ENCODE measurements around the gene MCRIP2. TPM values are rescaled to one million over a fixed set of nuclear protein-coding genes. Genes with fewer than 3 reads are reported as not detected.

Gene MCRIP2
- total RNA-seq, 2 experiments from 2014 or later: 20.3 to 22.8 TPM

GRCh38 chr16:674968-675883 lies 33.6 kb downstream of the MCRIP2 start, which contains the start of gene RHBDL1:
Gene RHBDL1 (plus strand): TSS chr16:675671. CDS start chr16:675791, 120 bp downstream.
- no peak within 1 kb of the TSS for H3K27ac Mint-ChIP-seq
- H3K27me3 Mint-ChIP-seq: no peaks in the 10 kb centered on the region
- peaks cover 10% of the 10 kb centered on the region for H3K36me3 Mint-ChIP-seq (ENCODE audit: low read depth)
- H3K9me3 Mint-ChIP-seq: no peaks in the 10 kb centered on the region
- peaks cover 20% of the 10 kb centered on the region for H3K4me1 Mint-ChIP-seq
- no peak within 1 kb of the TSS for H3K4me3 Mint-ChIP-seq
- no peak for DNase-seq
- POLR2A ChIA-PET: interaction anchor here (1.0 to 2.9 kb wide), 7 partner anchors 8 to 26 kb away, joined by 4 to 18 read pairs (median 7); partner anchors contain the start of genes JMJD8, RHOT2, WDR24 and WDR90
- CTCF ChIA-PET: interaction anchor here (1.0 to 1.7 kb wide), 3 partner anchors 7 to 28 kb away, joined by 3 to 4 read pairs (median 4); partner anchors contain the start of genes RHOT2 and WDR24

GRCh38 chr16:675884-676564 lies 34.4 kb downstream of the MCRIP2 start:
- DNase-seq: no peak
- H3K4me1 Mint-ChIP-seq: peaks cover 22% of the 10 kb centered on the region
- no peak overlapping the region for H3K27ac Mint-ChIP-seq
- ChIA-PET CTCF (interaction anchor here (0.6 to 1.7 kb wide), 4 partner anchors 8 to 1374 kb away, joined by 3 to 5 read pairs (median 4); partner anchors contain the start of genes RHOT2 and WDR24), POLR2A (interaction anchor here (1.0 to 2.9 kb wide), 7 partner anchors 8 to 27 kb away, joined by 4 to 18 read pairs (median 7); partner anchors contain the start of genes JMJD8, RHOT2, WDR24 and WDR90)
- no peak overlapping the region for H3K4me3 Mint-ChIP-seq
- peaks cover 10% of the 10 kb centered on the region for H3K36me3 Mint-ChIP-seq (ENCODE audit: low read depth)
- H3K9me3 Mint-ChIP-seq: no peaks in the 10 kb centered on the region
- H3K27me3 Mint-ChIP-seq: no peaks in the 10 kb centered on the region

- H3K9me3 Mint-ChIP-seq: no peaks in the 10 kb centered on the region
- H3K36me3 Mint-ChIP-seq (ENCODE audit: low read depth): peaks cover 10% of the 10 kb centered on the region
- DNase-seq: no peak
- POLR2A ChIA-PET: interaction anchor here (1.0 to 2.9 kb wide), 5 partner anchors 8 to 19 kb away, joined by 4 to 18 read pairs (median 9); partner anchors contain the start of genes JMJD8, RHOT2 and WDR24
- CTCF ChIA-PET: interaction anchor here (0.6 to 1.7 kb wide), 2 partner anchors 9 to 1374 kb away, joined by 4 to 5 read pairs; partner anchors contain the start of gene RHOT2
- no peak overlapping the region for H3K4me3 Mint-ChIP-seq
- H3K27me3 Mint-ChIP-seq: no peaks in the 10 kb centered on the region
- no peak overlapping the region for H3K27ac Mint-ChIP-seq
- H3K4me1 Mint-ChIP-seq: peaks cover 27% of the 10 kb centered on the region
Observed at GRCh38 chr16:676565-676902, 34.9 kb downstream of the MCRIP2 start.

- Mint-ChIP-seq H3K4me1 (peaks cover 30% of the 10 kb centered on the region), H3K4me3 (no peak overlapping the region), H3K36me3 (ENCODE audit: low read depth) (peaks cover 13% of the 10 kb centered on the region), H3K27ac (no peak overlapping the region), H3K9me3 (no peaks in the 10 kb centered on the region), H3K27me3 (no peaks in the 10 kb centered on the region)
- peak; percentile 45 for DNase-seq
- CTCF ChIA-PET: interaction anchor here (0.6 to 1.7 kb wide), 2 partner anchors 9 to 1373 kb away, joined by 4 to 5 read pairs; partner anchors contain the start of gene RHOT2
- POLR2A ChIA-PET: interaction anchor here (0.6 to 2.9 kb wide), 3 partner anchors 14 to 908 kb away, joined by 3 to 18 read pairs (median 7); partner anchors contain the start of gene WDR24
Observed at GRCh38 chr16:676913-677312, 35.3 kb downstream of the MCRIP2 start.

- Mint-ChIP-seq H3K4me3 (no peak overlapping the region), H3K9me3 (no peaks in the 10 kb centered on the region), H3K36me3 (ENCODE audit: low read depth) (peaks cover 17% of the 10 kb centered on the region), H3K27ac (no peak overlapping the region), H3K4me1 (peaks cover 36% of the 10 kb centered on the region), H3K27me3 (no peaks in the 10 kb centered on the region)
- ChIA-PET POLR2A (interaction anchor here (0.6 to 4.9 kb wide), 5 partner anchors 8 to 907 kb away, joined by 3 to 35 read pairs (median 18); partner anchors contain the start of genes RHOT2 and WDR24), CTCF (no interaction called here)
- no peak for DNase-seq
Observed at GRCh38 chr16:677316-678190, 35.9 kb downstream of the MCRIP2 start.

- Mint-ChIP-seq H3K27ac (no peak overlapping the region), H3K9me3 (no peaks in the 10 kb centered on the region), H3K36me3 (ENCODE audit: low read depth) (peaks cover 18% of the 10 kb centered on the region), H3K4me3 (peak overlapping the region; percentile 68), H3K27me3 (no peaks in the 10 kb centered on the region), H3K4me1 (peaks cover 44% of the 10 kb centered on the region)
- ChIA-PET POLR2A (interaction anchor here (1.0 to 4.9 kb wide), 5 partner anchors 9 to 30 kb away, joined by 3 to 35 read pairs (median 5); partner anchors contain the start of genes RHOT2 and WDR24), CTCF (no interaction called here)
- no peak for DNase-seq
Observed at GRCh38 chr16:678209-678857, 36.7 kb downstream of the MCRIP2 start.

GRCh38 chr16:678858-679813 lies 37.5 kb downstream of the MCRIP2 start:
- DNase-seq: peak; percentile 60
- Mint-ChIP-seq H3K27me3 (no peaks in the 10 kb centered on the region), H3K4me3 (peak overlapping the region; percentile 68), H3K27ac (peak overlapping the region; percentile 58), H3K36me3 (ENCODE audit: low read depth) (peaks cover 19% of the 10 kb centered on the region), H3K4me1 (peaks cover 47% of the 10 kb centered on the region), H3K9me3 (no peaks in the 10 kb centered on the region)
- POLR2A ChIA-PET: interaction anchor here (1.0 to 4.9 kb wide), 6 partner anchors 9 to 31 kb away, joined by 3 to 35 read pairs (median 4); partner anchors contain the start of genes RHOT2 and WDR24
- CTCF ChIA-PET: interaction anchor here (2.1 kb wide), 1 partner anchor 11 kb away, joined by 8 read pairs; the partner anchor contains the start of gene RHOT2

GRCh38 chr16:679814-680624 lies 38.4 kb downstream of the MCRIP2 start, which contains the start of gene STUB1:
Gene STUB1 (plus strand): TSS chr16:680410. CDS start chr16:680526, 116 bp downstream.
- Mint-ChIP-seq H3K36me3 (ENCODE audit: low read depth) (peaks cover 20% of the 10 kb centered on the region), H3K4me1 (peaks cover 49% of the 10 kb centered on the region), H3K9me3 (no peaks in the 10 kb centered on the region), H3K27ac (peak within 1 kb of the TSS; percentile 82), H3K4me3 (peak within 1 kb of the TSS; percentile 81), H3K27me3 (no peaks in the 10 kb centered on the region)
- CTCF ChIA-PET: interaction anchor here (1.0 to 2.1 kb wide), 5 partner anchors 12 to 32 kb away, joined by 3 to 8 read pairs (median 4); partner anchors contain the start of gene RHOT2
- peak; percentile 91 for DNase-seq
- POLR2A ChIA-PET: interaction anchor here (0.6 to 4.9 kb wide), 12 partner anchors 10 to 1285 kb away, joined by 3 to 35 read pairs (median 4); partner anchors contain the start of genes METTL26, RHOT2, RPS2 and WDR24

- Mint-ChIP-seq H3K4me1 (peaks cover 46% of the 10 kb centered on the region), H3K36me3 (ENCODE audit: low read depth) (peaks cover 20% of the 10 kb centered on the region), H3K4me3 (peak overlapping the region; percentile 81), H3K9me3 (no peaks in the 10 kb centered on the region), H3K27ac (peak overlapping the region; percentile 62), H3K27me3 (no peaks in the 10 kb centered on the region)
- ChIA-PET POLR2A (interaction anchor here (0.6 to 4.9 kb wide), 11 partner anchors 10 to 1284 kb away, joined by 3 to 35 read pairs (median 4); partner anchors contain the start of genes METTL26, RHOT2, RPS2 and WDR24), CTCF (interaction anchor here (1.0 to 2.1 kb wide), 5 partner anchors 13 to 32 kb away, joined by 3 to 8 read pairs (median 4); partner anchors contain the start of gene RHOT2)
- no peak for DNase-seq
Observed at GRCh38 chr16:680625-680945, 39.0 kb downstream of the MCRIP2 start.

All from activated CD4-positive, alpha-beta memory T cell treated with anti-CD3 and anti-CD28 coated beads, Interleukin-2, amount 10 ng/mL, durations not matched to agents 7 days and 5 days (primary cell).